NCI-H446 (cell line): Measurements from ENCODE around the gene ZEB2.

Experiments
- DNase-seq, 2 experiments: peaks; one replicate each; lab custom pipeline; 2025; lab: John Stamatoyannopoulos, UW

Gene ZEB2

GRCh38 chr2:144471305-144472045 is 48.4 kb downstream of the ZEB2 start:
- DNase-seq = no peak

- DNase-seq = no peak
Observed at GRCh38 chr2:144470816-144471215, 49.1 kb downstream of the ZEB2 start.

- no peak for DNase-seq
Observed at GRCh38 chr2:144470334-144470733, 49.6 kb downstream of the ZEB2 start.

GRCh38 chr2:144469798-144470197 is 50.1 kb downstream of the ZEB2 start:
- DNase-seq = no peak

- DNase-seq = no peak
Observed at GRCh38 chr2:144468823-144469595, 50.9 kb downstream of the ZEB2 start.

- no peak for DNase-seq
Observed at GRCh38 chr2:144467502-144468137, 52.3 kb downstream of the ZEB2 start.

- no peak for DNase-seq
Observed at GRCh38 chr2:144466637-144467036, 53.3 kb downstream of the ZEB2 start.

- no peak for DNase-seq
Observed at GRCh38 chr2:144465749-144466148, 54.2 kb downstream of the ZEB2 start.

- DNase-seq = no peak
Observed at GRCh38 chr2:144464730-144465129, 55.2 kb downstream of the ZEB2 start.

- DNase-seq = no peak
Observed at GRCh38 chr2:144463266-144463665, 56.7 kb downstream of the ZEB2 start.

- no peak for DNase-seq
Observed at GRCh38 chr2:144462266-144462665, 57.7 kb downstream of the ZEB2 start.

GRCh38 chr2:144461308-144461766 is 58.6 kb downstream of the ZEB2 start:
- no peak for DNase-seq

- no peak for DNase-seq
Observed at GRCh38 chr2:144460727-144461307, 59.1 kb downstream of the ZEB2 start.

- no peak for DNase-seq
Observed at GRCh38 chr2:144459937-144460336, 60.0 kb downstream of the ZEB2 start.

GRCh38 chr2:144459286-144459685 is 60.6 kb downstream of the ZEB2 start:
- no peak for DNase-seq

GRCh38 chr2:144458541-144458940 is 61.4 kb downstream of the ZEB2 start:
- DNase-seq = no peak

- no peak for DNase-seq
Observed at GRCh38 chr2:144456680-144457079, 63.2 kb downstream of the ZEB2 start.

GRCh38 chr2:144455987-144456386 is 63.9 kb downstream of the ZEB2 start:
- no peak for DNase-seq

- DNase-seq = no peak
Observed at GRCh38 chr2:144454466-144455287, 65.2 kb downstream of the ZEB2 start.

- no peak for DNase-seq
Observed at GRCh38 chr2:144453486-144454158, 66.3 kb downstream of the ZEB2 start.

- no peak for DNase-seq
Observed at GRCh38 chr2:144452989-144453336, 67.0 kb downstream of the ZEB2 start.
